ENCODE measurements around the gene VPREB3. TPM values are rescaled to one million over a fixed set of nuclear protein-coding genes. Genes with fewer than 3 reads are reported as not detected.

VPREB3 gene
- total and polyA plus RNA-seq, 4 donors: 0.69 to 3.2 (median 1.8) TPM; not detected in 1

DNA sequence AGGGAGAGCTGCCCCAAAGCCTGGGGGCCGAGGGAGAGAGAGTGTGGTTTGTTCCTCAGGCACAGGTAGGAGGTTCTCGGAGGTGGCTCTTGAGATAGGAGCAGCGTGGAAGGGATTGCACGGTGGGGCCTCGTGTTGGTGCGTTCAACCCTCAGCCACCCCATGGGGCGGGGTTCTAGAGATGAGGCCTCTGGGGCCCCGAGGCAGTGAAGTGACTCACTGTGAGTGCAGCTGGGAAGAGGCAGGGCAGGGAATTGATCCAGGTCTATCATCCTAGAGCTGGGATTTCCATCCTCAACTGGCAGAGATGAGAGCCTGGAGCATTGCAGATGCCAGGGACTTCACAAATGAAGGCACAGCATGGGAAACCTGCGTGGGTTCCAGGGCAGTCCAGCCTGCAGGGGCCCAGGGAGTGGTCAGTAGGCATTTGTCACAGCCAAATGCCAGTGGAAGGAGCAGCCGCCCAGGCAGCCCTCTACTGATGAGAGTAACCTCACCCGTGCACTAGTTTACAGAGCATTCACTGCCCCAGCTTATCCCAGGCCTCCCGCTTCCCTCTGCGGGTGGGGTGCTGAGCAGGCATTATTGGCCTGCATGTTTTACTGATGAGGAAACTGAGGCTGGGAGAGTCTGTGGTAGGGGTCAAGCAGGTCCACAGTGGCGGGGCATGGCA lies 27.4 kb upstream of the VPREB3 start:
- H3K9ac ChIP-seq (ENCODE audit: low read depth in 1 of 2, low read length in 2 of 2): no peak overlapping the region
- H3K4me1 ChIP-seq (ENCODE audit: control insufficient read depth in 4 of 4, insufficient read depth in 4 of 4, low read length in 3 of 4): peaks cover 12 to 30% (median 22%) of the 10 kb centered on the region in 4 donors
- 90% methylated on average over 14 of the region's 14 CpGs for WGBS
- H3K4me3 ChIP-seq (ENCODE audit: low read depth in 1 of 3, low read length in 3 of 3): no peak overlapping the region
- DNase-seq (ENCODE audit: low spot score): no peak
- H3K36me3 ChIP-seq (ENCODE audit: control insufficient read depth in 4 of 4, insufficient read depth in 3 of 4, low read depth in 1 of 4, low read length in 3 of 4): no peaks in the 10 kb centered on the region
- no peaks in the 10 kb centered on the region for H3K27me3 ChIP-seq (ENCODE audit: control insufficient read depth in 4 of 4, insufficient read depth in 4 of 4, low read length in 3 of 4)
- no peak overlapping the region for H3K27ac ChIP-seq (ENCODE audit: low read depth in 1 of 2, low read length in 2 of 2)
- TF ChIP-seq FOXA1 (IDR thresholded peaks at IDR 0.05) (no peak), GABPA (IDR thresholded peaks at IDR 0.05 in 1 of 2, conservative IDR thresholded peaks at IDR 0.05 in 1 of 2) (no peak), ATF3 (IDR thresholded peaks at IDR 0.05) (no peak), RAD21 (IDR thresholded peaks at IDR 0.05) (no peak), TAF1 (conservative IDR thresholded peaks at IDR 0.05) (no peak), NR2F2 (IDR thresholded peaks at IDR 0.05) (no peak), JUND (IDR thresholded peaks at IDR 0.05) (no peak), HNF4G (IDR thresholded peaks at IDR 0.05) (no peak), YY1 (IDR thresholded peaks at IDR 0.05) (no peak)
- TF ChIP-seq, protein P1, sequence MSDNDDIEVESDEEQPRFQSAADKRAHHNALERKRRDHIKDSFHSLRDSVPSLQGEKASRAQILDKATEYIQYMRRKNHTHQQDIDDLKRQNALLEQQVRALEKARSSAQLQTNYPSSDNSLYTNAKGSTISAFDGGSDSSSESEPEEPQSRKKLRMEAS (IDR thresholded peaks at IDR 0.05): no peak
- TF ChIP-seq, protein P2, sequence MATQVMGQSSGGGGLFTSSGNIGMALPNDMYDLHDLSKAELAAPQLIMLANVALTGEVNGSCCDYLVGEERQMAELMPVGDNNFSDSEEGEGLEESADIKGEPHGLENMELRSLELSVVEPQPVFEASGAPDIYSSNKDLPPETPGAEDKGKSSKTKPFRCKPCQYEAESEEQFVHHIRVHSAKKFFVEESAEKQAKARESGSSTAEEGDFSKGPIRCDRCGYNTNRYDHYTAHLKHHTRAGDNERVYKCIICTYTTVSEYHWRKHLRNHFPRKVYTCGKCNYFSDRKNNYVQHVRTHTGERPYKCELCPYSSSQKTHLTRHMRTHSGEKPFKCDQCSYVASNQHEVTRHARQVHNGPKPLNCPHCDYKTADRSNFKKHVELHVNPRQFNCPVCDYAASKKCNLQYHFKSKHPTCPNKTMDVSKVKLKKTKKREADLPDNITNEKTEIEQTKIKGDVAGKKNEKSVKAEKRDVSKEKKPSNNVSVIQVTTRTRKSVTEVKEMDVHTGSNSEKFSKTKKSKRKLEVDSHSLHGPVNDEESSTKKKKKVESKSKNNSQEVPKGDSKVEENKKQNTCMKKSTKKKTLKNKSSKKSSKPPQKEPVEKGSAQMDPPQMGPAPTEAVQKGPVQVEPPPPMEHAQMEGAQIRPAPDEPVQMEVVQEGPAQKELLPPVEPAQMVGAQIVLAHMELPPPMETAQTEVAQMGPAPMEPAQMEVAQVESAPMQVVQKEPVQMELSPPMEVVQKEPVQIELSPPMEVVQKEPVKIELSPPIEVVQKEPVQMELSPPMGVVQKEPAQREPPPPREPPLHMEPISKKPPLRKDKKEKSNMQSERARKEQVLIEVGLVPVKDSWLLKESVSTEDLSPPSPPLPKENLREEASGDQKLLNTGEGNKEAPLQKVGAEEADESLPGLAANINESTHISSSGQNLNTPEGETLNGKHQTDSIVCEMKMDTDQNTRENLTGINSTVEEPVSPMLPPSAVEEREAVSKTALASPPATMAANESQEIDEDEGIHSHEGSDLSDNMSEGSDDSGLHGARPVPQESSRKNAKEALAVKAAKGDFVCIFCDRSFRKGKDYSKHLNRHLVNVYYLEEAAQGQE (IDR thresholded peaks at IDR 0.05): no peak
- no peaks in the 10 kb centered on the region for H3K9me3 ChIP-seq (ENCODE audit: control insufficient read depth in 4 of 4, low read length in 3 of 4)

- TF ChIP-seq RAD21 (IDR thresholded peaks at IDR 0.05): no peak
- TF ChIP-seq HNF4G (IDR thresholded peaks at IDR 0.05): no peak
- TF ChIP-seq EGR1 (IDR thresholded peaks at IDR 0.05; ENCODE audit: low read depth in 2 of 2): no peak
- no peak for TF ChIP-seq NR2F2 (IDR thresholded peaks at IDR 0.05)
- TF ChIP-seq JUND (IDR thresholded peaks at IDR 0.05): no peak
- no peak for TF ChIP-seq GABPA (IDR thresholded peaks at IDR 0.05 in 1 of 2, conservative IDR thresholded peaks at IDR 0.05 in 1 of 2)
- TF ChIP-seq ATF3 (IDR thresholded peaks at IDR 0.05): no peak
- TF ChIP-seq, protein P3, sequence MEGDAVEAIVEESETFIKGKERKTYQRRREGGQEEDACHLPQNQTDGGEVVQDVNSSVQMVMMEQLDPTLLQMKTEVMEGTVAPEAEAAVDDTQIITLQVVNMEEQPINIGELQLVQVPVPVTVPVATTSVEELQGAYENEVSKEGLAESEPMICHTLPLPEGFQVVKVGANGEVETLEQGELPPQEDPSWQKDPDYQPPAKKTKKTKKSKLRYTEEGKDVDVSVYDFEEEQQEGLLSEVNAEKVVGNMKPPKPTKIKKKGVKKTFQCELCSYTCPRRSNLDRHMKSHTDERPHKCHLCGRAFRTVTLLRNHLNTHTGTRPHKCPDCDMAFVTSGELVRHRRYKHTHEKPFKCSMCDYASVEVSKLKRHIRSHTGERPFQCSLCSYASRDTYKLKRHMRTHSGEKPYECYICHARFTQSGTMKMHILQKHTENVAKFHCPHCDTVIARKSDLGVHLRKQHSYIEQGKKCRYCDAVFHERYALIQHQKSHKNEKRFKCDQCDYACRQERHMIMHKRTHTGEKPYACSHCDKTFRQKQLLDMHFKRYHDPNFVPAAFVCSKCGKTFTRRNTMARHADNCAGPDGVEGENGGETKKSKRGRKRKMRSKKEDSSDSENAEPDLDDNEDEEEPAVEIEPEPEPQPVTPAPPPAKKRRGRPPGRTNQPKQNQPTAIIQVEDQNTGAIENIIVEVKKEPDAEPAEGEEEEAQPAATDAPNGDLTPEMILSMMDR (IDR thresholded peaks at IDR 0.05; ENCODE audit: low read depth, low read length, missing input control): no peak
- WGBS: 94% methylated on average over 15 of the region's 15 CpGs
These were observed 26.8 kb upstream of the VPREB3 start for GRCh38 chr22:23781065-23781464.

More at GRCh38 chr22:23781065-23781464, 26.8 kb upstream of the VPREB3 start:
- Histone ChIP-seq H3K4me3 (ENCODE audit: low read depth in 1 of 3, low read length in 3 of 3) (no peak overlapping the region), H3K27ac (ENCODE audit: low read depth in 1 of 2, low read length in 2 of 2) (no peak overlapping the region), H3K36me3 (ENCODE audit: control insufficient read depth in 4 of 4, insufficient read depth in 3 of 4, low read depth in 1 of 4, low read length in 3 of 4) (no peaks in the 10 kb centered on the region), H3K9me3 (ENCODE audit: control insufficient read depth in 4 of 4, low read length in 3 of 4) (no peaks in the 10 kb centered on the region), H3K4me1 (ENCODE audit: control insufficient read depth in 4 of 4, insufficient read depth in 4 of 4, low read length in 3 of 4) (peaks cover 10 to 24% (median 16%) of the 10 kb centered on the region in 4 donors), H3K9ac (ENCODE audit: low read depth in 1 of 2, low read length in 2 of 2) (no peak overlapping the region), H3K27me3 (ENCODE audit: control insufficient read depth in 4 of 4, insufficient read depth in 4 of 4, low read length in 3 of 4) (no peaks in the 10 kb centered on the region)
- no peak for DNase-seq (ENCODE audit: low spot score)
